ENCODE data around the gene HAPLN1.
A peak's percentile ranks its signal among the peaks of the same experiment; 100 is the strongest.
"Not testable (repeated sequence)": the region's sequence is repeated elsewhere in the genome, so short reads cannot be mapped to it uniquely, and the experiment has no call there.

Gene HAPLN1

GRCh38 chr5:83720836-83721537 lies at the start of gene HAPLN1:
HAPLN1 (minus strand) TSS chr5:83720855; CDS start chr5:83673523, 47,332 bp downstream.
- no peak for DNase-seq

GRCh38 chr5:83767409-83767992 lies 46.8 kb upstream of the HAPLN1 start:
- no peak for DNase-seq

- no peak for DNase-seq
Observed at GRCh38 chr5:83764101-83764500, 43.4 kb upstream of the HAPLN1 start.

- DNase-seq = no peak
Observed at GRCh38 chr5:83760579-83760978, 39.9 kb upstream of the HAPLN1 start.

GRCh38 chr5:83752700-83753099 lies 32.0 kb upstream of the HAPLN1 start:
- peak; percentile 0 for DNase-seq

- DNase-seq = no peak
Observed at GRCh38 chr5:83751201-83751600, 30.5 kb upstream of the HAPLN1 start.

- no peak for DNase-seq
Observed at GRCh38 chr5:83750749-83751148, 30.1 kb upstream of the HAPLN1 start.

- no peak for DNase-seq
Observed at GRCh38 chr5:83745816-83746215, 25.2 kb upstream of the HAPLN1 start.

GRCh38 chr5:83744821-83745220 lies 24.2 kb upstream of the HAPLN1 start:
- DNase-seq = no peak

- DNase-seq = no peak
Observed at GRCh38 chr5:83742089-83742488, 21.4 kb upstream of the HAPLN1 start.

- DNase-seq = no peak
Observed at GRCh38 chr5:83741571-83741970, 20.9 kb upstream of the HAPLN1 start.

- no peak for DNase-seq
Observed at GRCh38 chr5:83740741-83741140, 20.1 kb upstream of the HAPLN1 start.

GRCh38 chr5:83736169-83736568 lies 15.5 kb upstream of the HAPLN1 start:
- not testable (repeated sequence) for DNase-seq

- DNase-seq = not testable (repeated sequence)
Observed at GRCh38 chr5:83735058-83735457, 14.4 kb upstream of the HAPLN1 start.

- no peak for DNase-seq
Observed at GRCh38 chr5:83731638-83732037, 11.0 kb upstream of the HAPLN1 start.

GRCh38 chr5:83729362-83729761 lies 8.7 kb upstream of the HAPLN1 start:
- no peak for DNase-seq

GRCh38 chr5:83726912-83727311 lies 6.3 kb upstream of the HAPLN1 start:
- no peak for DNase-seq

GRCh38 chr5:83724935-83725334 lies 4.3 kb upstream of the HAPLN1 start:
- DNase-seq = no peak

- no peak for DNase-seq
Observed at GRCh38 chr5:83724001-83724400, 3.3 kb upstream of the HAPLN1 start.

GRCh38 chr5:83723031-83723430 lies 2.4 kb upstream of the HAPLN1 start:
- no peak for DNase-seq

- DNase-seq = peak; percentile 12
Observed at GRCh38 chr5:83721953-83722901, 1.6 kb upstream of the HAPLN1 start.

- no peak for DNase-seq
Observed at GRCh38 chr5:83718936-83719495, 1.6 kb downstream of the HAPLN1 start.

GRCh38 chr5:83718195-83718825 lies 2.3 kb downstream of the HAPLN1 start:
- DNase-seq = peak; percentile 57

All from activated CD4-positive, alpha-beta T cell treated with anti-CD3 and anti-CD28 coated beads, Interleukin-10, Interleukin-2, amounts not matched to agents 100 ng/mL and 50 ng/mL, durations not matched to agents 16 hours and 8 hours (primary cell).